Right forelimb (tissue), 1 donor: ENCODE results near the gene NELL1.

Experiments
- DNase-seq: peaks from one replicate; pipeline ENCODE4 v3.0.0-alpha.2; 2018

The NELL1 gene

DNA sequence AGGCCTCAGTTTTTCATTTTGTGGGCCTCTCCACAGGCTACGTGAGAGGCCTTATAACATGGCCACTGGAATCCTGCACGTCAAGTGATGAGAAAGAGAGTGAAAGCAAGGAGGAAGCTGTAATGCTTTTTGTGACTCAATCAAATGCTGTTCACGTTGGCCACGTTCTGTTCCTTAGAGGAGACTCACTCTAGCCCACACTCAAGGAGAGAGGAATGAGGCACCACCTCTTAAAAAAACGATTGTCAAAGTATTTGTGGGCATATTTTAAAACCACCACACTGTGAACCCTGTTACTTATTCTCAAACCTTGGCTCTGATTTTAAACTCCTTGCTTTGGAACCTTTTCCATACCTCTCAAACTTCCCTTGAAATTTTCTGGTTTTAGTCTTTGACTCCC is 705.0 kb downstream of the NELL1 start:
- no peak for DNase-seq

DNA sequence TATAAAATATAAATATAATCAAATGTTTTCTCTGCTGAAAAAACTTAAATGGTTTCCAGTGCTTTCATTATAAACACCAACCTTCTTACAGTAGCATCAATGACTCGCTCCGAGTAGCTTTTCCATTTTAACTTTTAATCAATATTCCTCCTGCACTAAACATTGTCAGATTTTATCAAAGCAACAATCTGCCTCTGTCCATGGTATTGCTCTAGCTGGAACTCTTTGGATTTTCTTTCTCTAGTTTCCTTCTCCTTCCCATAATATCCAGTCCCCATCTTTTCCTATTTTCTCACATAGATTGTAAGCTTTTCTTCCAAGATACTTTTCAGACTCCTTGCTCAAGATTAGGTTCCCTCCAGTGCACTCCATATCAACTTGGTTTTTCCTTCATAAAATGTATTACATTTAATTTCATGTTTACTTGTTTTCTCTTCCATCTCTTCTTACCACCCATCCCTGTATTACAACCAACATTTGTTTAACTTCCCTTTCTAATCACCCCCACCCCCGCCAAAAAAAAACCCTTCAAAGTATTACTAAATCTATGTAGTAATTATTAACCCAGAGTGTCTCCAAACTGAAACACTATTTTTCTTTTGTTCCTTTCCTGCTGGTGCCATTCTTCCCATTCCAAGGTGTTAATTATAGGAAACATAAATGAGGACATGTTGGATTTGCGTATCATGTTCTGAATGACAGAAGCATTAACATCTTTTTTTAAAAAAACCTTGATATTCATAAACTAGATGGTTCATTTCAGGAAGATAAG is 716.5 kb downstream of the NELL1 start:
- no peak for DNase-seq

DNA sequence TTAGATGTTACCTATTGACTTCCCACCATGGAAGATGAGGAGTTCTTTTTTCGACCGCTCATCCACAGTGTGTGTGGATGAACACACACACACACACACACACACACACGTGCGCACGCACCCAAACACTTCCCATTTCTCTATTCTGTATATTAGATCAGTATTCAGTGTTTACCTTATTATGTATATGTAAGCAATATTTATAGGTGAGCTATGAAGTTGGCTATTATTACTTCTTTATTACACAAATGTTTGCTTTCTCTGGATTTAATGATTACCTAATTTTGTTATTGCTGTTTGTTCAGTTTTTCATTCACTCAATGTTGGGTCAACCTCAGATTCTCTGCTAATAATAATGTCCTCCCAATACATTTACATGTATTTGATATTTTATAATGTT is 721.0 kb downstream of the NELL1 start:
- DNase-seq: no peak

DNA sequence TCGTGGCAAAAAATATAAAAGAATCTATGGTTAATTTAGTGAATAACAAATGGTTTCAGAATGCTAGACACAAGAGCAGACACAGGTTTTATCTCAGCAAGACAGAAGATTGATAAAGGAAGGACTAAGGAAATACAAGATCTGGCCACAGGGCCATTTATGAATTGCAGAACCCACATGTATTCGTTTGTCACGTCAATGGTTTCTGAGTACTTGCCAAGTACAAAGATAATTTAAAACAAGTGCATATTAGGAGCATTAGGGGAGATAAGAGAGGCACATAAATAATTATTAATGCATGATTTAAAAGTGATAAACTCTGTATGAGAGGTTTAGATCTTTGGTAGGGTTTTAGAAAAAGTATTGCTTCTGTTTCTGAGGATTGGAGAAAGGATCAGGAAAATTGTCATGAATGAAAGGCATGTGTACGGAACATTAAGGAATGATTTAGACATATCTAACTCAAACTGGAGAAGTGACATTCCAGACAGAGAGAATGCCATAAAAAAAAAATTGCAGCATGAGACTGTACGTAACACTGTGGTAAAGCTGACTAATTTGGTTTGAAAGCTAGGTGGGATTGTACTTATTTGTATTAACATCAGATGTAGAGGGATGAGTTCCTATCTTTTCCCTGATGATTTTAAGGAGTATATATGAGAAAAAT is 727.1 kb downstream of the NELL1 start:
- DNase-seq: no peak

DNA sequence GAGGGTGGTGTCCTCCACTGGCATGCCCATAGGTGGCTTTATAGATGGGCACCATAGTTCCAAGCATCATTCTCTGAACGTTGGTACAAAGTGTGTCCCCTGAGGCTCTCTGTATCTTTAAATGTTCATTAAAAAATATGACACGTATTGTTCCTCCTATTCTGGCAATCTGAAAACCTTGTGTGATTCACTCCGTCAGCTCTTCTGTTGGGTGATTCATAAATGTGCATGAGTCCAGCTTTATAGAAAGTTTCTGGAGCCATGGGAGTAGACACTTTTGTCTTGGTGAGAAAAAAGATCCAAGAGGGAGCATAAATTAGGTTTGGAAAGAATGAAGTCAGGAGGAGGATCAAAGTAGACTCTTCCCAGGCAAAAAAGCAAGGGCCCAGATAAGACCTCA is 728.8 kb downstream of the NELL1 start:
- no peak for DNase-seq

DNA sequence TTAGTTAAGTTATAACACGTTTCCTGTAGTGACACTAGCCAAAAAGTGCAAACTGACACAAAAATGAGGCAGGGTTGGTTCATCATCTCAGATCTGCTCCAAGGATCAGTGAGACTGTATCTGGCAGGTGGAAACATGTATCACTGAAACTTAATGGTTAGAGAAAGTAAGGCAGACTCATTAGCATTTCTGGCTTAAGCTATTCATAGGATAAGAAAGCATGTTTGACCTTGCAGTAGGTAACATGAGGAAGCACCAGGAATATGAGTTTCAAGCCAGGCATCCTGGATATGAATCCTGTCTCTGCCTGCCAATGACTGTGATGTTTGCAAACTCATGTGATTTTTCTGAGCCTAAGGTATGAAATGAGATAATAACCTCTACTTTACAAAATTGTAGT is 732.1 kb downstream of the NELL1 start:
- no peak for DNase-seq

DNA sequence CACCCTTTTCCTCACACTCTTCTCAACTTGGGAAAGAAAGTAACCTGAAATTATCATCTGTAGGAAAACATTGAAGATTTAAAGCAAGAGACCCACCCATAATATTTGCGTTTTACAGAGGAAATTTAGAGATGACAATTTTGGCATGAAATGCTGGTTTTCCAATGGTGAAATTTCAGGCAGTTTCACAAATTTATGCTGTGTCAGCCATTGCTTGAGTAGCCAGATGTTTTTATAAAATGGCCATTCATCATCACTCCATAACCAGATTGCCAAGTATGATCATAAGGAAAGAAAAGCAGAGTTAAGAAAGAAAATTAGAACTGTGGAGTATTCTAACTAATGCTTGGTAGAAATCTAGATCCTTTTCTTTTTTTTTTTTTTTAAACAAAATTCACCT is 732.9 kb downstream of the NELL1 start:
- DNase-seq: no peak

DNA sequence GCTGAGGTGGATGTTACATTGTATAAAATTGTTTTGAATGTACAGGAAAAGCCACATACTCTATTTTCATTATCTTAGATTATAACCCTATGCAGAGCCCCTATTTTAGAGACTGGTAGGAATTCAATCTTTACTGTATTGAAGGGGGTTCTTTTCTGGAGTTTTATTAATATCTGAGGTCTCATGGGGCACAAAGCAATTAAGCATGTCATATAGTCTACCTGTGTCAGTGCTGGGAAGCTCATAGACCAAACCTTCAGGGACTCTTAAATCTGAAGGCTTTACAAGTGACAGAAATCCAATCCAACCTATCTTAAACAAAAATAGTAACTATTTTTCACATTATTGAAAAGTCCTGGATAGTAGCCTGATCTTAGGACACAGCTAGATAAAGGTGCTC is 733.7 kb downstream of the NELL1 start:
- DNase-seq: no peak

DNA sequence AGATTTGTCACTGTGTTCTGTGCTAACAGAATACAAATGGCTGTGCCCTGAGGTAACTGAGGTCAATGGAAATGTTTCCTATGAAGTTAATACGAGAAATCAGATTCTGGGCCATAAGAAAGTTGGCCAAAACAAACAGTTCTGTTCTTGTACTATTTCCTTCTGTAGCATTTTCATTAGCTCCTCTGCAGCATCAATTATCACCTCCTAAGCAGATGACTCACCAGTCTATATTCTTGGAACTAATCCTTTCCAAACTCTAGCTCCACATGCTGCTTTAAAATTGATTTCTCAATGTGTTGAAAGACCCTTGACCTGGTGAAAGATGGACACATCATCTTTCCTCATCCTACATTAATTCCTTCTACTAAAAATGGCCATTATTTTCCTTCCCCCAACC is 736.0 kb downstream of the NELL1 start:
- DNase-seq: no peak

DNA sequence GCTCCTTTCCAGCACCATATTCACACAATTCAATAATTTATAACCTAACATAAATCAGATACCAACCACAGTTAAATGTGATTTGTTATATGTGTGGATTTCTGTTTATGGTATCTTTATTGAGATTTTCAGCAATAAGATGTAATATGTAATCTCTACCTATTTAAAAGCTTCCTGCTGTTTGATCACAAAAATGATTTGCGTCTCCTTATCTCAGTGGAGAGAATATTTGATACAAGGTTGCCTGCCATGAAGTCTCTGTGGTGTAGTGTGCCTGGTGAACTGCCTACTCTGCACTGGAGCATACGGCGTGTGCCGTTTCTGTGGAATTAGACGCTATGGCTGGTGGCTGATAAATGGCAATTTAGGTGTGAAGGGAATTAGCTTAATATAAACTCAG is 741.1 kb downstream of the NELL1 start:
- DNase-seq: no peak

DNA sequence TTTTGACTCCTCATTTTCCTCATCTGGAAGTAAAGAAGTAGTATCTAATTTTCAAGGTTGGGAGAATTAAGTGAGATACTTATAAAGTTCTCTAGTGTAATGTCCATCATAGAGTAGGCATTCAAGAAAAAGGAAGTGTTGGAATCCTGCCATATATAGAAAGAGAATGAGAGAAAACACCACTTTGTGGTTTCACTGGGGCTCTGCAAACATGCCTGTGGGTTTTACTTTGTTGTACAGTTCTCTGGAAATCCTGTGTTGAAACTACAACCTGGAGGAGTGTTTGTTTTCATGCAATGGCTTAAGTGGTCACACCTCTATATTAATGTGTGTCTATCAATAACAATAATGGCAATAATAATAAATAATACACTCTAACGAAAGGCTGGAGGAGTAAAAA is 741.7 kb downstream of the NELL1 start:
- DNase-seq: no peak

DNA sequence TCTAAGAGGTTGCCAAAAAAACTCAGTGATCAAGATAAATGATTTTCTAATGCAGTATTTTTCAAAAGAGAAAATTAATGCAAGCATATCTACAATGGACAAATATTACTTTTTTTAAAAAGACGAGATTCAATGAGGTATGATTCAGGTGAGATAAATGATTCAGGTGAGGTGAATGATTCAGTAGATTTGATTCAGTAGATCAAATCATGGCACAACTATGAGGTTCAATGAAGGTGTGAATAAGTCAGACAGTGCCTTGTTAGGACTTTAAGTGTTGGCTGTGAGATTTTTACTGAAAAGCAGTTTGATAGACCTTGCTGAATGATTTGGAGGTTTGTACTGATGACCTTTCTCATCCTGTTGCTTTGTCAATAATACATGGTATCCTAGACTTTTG is 742.2 kb downstream of the NELL1 start:
- no peak for DNase-seq

DNA sequence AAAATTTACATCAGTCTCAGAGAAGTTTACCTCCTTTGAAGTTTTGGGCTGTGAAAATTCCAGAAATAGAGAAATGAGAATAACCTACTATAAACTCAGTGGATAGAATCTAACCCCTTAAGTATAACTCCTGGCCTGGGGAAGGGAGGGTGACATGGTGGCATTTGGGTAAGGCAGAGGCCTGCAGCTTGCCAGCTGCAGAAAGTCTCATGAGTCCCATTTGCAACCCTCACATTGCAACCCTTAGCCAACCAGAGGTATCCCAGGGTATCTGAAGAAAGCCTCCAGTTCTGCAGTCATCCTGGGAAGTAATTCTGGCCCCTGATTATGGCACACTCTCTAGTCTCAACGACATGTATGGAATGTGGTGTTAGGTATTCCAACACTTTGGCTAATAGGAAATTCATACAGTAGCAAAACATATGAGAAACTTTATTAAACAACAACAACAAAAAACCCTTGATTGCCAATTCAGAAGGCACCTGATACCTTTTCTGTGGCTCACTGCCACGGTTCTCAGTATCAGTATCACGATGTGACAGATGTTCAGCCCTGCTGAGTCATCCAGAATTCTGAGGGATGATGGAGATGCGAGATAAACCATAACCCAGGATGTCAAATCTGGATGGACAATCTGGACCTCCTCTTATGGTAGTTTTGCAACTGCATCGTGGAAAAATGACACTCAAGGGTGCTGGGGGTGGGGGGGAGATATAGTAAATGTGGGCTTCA is 743.4 kb downstream of the NELL1 start:
- DNase-seq: no peak

DNA sequence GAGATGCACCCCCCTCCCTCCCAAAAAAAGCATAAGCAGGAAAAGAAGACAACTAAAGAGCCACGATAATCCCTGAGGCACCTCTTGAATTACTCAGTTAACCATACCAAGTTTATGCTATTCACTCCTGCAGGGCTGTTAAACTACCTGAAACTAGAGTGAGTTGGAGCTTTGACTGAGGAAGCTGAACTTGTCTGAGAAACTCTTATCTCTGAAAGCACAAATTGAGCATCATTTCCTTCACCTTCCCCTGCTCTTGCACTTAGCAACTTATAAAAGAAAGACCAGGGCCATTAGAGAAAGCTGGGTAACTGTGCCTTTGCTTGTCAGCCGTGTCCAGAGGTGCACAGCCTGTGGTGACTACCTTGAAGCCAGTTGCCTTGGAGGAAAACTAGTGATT is 745.6 kb downstream of the NELL1 start:
- no peak for DNase-seq

DNA sequence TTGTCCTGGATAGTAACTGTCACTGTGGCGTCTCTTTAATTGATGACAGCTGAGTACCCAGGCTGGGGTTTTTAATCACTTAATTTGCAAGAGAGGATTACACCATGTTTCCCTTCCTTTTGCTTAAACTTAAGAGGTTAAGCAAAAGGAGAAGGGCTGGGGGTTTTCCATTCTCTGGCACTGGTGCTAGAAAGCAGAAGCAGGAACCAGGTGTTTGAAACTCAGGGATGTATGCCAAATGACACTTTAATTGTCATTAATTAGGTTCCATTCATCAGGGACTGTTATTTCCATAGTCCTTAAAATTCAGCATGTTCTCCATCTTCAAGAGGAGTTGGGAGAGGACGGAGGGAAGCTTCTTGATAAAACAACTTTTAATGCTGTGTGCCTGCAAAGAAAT is 746.2 kb downstream of the NELL1 start:
- no peak for DNase-seq

DNA sequence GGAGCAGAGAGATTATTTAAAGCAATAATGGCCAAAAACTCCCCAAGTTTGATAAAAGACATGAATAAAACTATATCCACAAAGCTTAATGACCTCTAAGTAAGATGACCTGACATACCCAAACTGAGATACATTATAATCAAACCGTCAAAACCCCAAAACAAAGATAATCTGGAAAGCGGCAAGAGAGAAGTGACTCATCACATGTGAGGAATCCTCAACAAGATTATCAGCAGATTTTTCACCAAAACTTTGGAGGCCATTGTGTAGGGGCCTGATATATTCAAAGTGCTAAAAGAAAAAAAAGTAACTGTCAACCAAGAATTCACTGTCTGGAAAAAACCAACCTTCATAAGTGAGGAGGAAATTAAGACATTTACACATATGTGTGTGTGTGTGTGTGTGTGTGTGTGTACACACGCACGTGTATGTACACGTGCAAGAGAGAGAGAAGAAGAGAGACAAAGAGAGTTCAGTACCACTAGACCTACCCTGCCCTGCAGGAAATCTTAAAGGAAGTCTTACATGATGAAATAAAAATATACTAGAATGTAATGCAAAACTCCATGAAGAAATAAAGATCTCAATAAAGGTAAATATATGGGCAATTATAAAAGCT is 752.4 kb downstream of the NELL1 start:
- no peak for DNase-seq

DNA sequence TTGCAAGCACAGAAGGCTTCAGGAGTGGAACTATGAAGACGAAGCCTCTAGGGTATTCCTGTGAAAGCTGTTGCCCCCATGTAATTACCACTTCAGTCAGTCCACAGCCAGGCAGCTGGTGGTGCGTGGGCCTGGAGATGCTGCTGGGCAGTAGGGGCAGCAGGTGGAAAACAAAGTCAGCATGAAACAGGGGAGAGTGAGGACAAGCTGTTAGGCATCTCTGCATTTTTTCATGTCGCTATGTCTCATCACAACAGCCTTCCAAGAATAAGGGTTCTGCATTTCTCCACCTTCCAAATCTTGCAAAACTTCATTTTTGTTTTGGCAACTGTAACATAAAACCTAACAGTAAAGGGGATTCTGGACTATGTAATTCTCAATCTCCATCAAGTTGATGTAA is 757.5 kb downstream of the NELL1 start:
- DNase-seq: no peak

DNA sequence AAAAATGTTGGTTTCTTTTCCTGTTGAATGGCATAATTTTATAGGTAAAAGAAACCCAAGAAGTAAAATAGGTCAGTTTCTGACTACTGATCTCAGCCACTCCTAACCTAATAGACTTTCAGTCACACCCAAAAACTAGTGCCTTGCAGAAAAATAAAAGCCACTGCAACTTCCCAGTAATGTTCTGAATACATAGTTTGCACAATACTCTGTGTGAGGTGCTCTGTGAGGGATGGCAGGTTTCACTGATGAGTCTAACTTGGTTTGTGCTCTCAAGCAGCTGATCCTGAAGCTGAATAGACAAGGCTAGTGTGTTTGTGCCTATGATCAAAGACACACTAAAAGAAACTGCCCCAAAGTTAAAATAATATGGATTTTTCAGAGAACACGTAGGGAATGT is 758.3 kb downstream of the NELL1 start:
- no peak for DNase-seq

DNA sequence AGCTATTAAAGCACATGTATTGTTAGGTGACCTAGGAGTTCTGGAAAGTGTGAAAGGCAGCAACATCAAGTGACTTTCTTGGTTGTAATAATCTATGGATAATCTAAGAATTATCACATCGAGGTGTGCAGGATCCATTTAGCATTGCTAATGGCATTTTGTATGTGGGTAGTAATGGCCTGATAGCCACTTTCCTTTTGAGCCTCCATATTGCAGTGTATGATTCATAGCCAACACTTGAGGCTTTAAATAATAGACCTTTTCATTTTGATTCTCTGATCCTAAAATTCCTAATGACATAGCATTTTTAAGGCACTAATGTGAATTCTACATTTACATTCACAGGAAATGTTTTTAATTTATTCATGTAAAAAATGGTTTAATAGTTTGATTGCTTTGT is 759.4 kb downstream of the NELL1 start:
- DNase-seq: no peak

DNA sequence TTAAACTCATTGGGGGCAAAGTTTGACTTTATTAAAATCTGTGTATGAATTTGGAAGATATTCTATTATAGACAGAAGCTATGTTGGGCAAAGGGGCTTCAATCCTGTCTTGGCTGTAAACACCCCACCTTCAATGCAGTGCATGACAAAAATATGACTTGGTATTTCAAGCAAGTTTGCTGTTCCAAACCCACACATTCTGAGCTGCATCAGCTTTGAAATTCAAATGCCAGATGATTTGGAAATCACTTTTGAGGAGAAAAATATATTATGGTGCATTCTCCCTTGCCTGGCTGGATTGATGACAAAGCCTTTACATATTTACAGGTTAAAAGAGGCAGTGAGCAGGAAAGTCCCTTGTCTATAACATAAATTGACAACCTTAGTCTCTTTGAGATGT is 760.0 kb downstream of the NELL1 start:
- no peak for DNase-seq

DNA sequence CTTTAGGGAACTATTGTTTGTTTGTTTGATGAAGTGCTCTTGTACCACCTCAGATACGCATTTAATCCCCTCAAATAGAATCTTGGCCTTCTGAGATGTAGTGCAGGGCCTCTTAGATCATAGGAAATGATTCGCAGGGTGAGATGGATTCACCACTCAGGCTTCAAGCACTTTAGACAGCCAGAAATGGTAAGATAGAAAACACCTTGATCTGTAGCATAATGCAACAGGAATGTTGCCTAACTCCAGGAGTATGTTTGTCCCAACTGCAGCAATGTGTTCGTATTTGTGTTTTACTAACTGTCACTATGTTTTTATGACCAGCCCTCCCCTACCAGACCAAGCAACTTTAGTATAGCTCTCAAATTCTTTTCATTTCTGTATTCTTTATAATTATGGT is 761.2 kb downstream of the NELL1 start:
- DNase-seq: no peak

DNA sequence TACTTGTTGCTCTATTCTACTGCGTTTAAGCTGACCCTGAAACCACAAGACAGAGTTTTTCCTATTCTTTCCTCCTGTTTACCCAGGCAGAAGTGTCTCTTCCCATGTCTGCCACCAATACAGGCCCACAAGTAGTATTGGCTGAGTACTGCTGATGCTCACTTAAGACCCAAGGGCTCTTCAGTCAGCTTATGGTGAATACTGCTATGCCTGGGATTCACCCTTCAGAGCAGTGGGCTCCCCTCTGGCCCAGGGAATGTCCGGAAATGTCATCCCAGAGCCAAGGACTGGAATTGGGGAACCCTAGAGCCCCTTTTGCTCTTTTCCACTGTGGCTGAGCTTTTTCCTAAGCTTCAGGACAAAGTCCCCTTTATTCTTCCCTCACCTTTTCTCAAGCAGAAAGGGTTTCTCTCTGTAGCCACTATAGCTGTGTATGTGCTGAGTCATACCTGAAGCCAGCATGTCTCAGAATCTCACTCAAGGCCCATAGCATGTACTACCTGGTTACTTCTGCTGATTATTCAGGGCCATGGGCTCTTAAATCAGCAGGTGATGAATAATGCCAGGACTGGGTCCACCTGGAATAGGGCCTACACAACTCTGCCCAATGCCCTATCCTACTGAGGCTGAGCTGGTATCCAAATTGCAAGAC is 777.7 kb downstream of the NELL1 start:
- DNase-seq: no peak

DNA sequence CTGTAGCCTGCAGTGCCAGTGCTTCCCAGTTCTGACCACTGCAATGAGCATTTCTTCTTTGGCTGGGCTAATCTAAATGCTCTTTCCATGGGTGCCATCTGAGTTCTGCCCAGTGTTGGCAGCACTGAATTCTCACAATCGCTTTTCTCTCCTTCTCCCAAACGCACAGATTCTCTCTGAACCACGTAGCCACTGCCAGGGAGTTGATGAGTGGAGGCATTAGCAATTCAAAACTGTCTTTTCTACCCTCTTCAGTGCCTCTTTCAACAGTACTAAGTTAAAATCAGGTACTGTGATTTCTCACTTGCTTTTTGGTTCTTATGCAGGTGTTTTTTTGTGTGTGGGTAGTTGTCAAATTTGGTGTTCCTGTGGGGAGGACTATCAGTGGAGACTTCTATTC is 778.5 kb downstream of the NELL1 start:
- no peak for DNase-seq
